ENCODE data around the gene ANKRD12.
A peak's percentile ranks its signal among the peaks of the same experiment; 100 is the strongest.

Gene ANKRD12

GRCh38 chr18:9123520-9123919 lies 13.1 kb upstream of the ANKRD12 start:
- peaks cover 37 to 61% of the 10 kb centered on the region in 2 donors for H3K36me3 ChIP-seq (ENCODE audit: control insufficient read depth in 2 of 2, insufficient read depth in 2 of 2, low read length in 2 of 2)
- H3K27me3 ChIP-seq (ENCODE audit: control insufficient read depth in 2 of 2, insufficient read depth in 2 of 2, low read length in 2 of 2) = no peaks in the 10 kb centered on the region
- H3K9me3 ChIP-seq (ENCODE audit: control insufficient read depth in 2 of 2, low read length in 2 of 2) = no peaks in the 10 kb centered on the region
- H3K4me3 ChIP-seq (ENCODE audit: low read length in 2 of 2) = no peak overlapping the region
- no peak overlapping the region for H3K27ac ChIP-seq (ENCODE audit: low read depth in 2 of 2, low read length in 2 of 2)
- H3K9ac ChIP-seq (ENCODE audit: low read depth in 1 of 2, low read length in 2 of 2) = no peak overlapping the region
- H3K4me1 ChIP-seq (ENCODE audit: control insufficient read depth in 2 of 2, insufficient read depth in 2 of 2, low read length in 2 of 2) = peaks cover 0 to under 1% of the 10 kb centered on the region in 2 donors

- Histone ChIP-seq H3K27me3 (ENCODE audit: control insufficient read depth in 2 of 2, insufficient read depth in 2 of 2, low read length in 2 of 2) (no peaks in the 10 kb centered on the region), H3K36me3 (ENCODE audit: control insufficient read depth in 2 of 2, insufficient read depth in 2 of 2, low read length in 2 of 2) (peaks cover 43 to 67% of the 10 kb centered on the region in 2 donors), H3K9me3 (ENCODE audit: control insufficient read depth in 2 of 2, low read length in 2 of 2) (no peaks in the 10 kb centered on the region), H3K27ac (ENCODE audit: low read depth in 2 of 2, low read length in 2 of 2) (no peak overlapping the region), H3K4me1 (ENCODE audit: control insufficient read depth in 2 of 2, insufficient read depth in 2 of 2, low read length in 2 of 2) (no peaks in the 10 kb centered on the region), H3K4me3 (ENCODE audit: low read length in 2 of 2) (no peak overlapping the region), H3K9ac (ENCODE audit: low read depth in 1 of 2, low read length in 2 of 2) (no peak overlapping the region)
These were observed 11.8 kb upstream of the ANKRD12 start for GRCh38 chr18:9124824-9125223.

- Histone ChIP-seq H3K27ac (ENCODE audit: low read depth in 2 of 2, low read length in 2 of 2) (no peak overlapping the region), H3K4me3 (ENCODE audit: low read length in 2 of 2) (no peak overlapping the region), H3K36me3 (ENCODE audit: control insufficient read depth in 2 of 2, insufficient read depth in 2 of 2, low read length in 2 of 2) (peaks cover 43 to 58% of the 10 kb centered on the region in 2 donors), H3K9me3 (ENCODE audit: control insufficient read depth in 2 of 2, low read length in 2 of 2) (no peaks in the 10 kb centered on the region), H3K4me1 (ENCODE audit: control insufficient read depth in 2 of 2, insufficient read depth in 2 of 2, low read length in 2 of 2) (no peaks in the 10 kb centered on the region), H3K27me3 (ENCODE audit: control insufficient read depth in 2 of 2, insufficient read depth in 2 of 2, low read length in 2 of 2) (no peaks in the 10 kb centered on the region), H3K9ac (ENCODE audit: low read depth in 1 of 2, low read length in 2 of 2) (no peak overlapping the region)
These were observed 10.2 kb upstream of the ANKRD12 start for GRCh38 chr18:9126337-9126736.

- Histone ChIP-seq H3K27ac (ENCODE audit: low read depth in 2 of 2, low read length in 2 of 2) (no peak overlapping the region), H3K9ac (ENCODE audit: low read depth in 1 of 2, low read length in 2 of 2) (no peak overlapping the region), H3K4me3 (ENCODE audit: low read length in 2 of 2) (no peak overlapping the region), H3K9me3 (ENCODE audit: control insufficient read depth in 2 of 2, low read length in 2 of 2) (no peaks in the 10 kb centered on the region), H3K36me3 (ENCODE audit: control insufficient read depth in 2 of 2, insufficient read depth in 2 of 2, low read length in 2 of 2) (peaks cover 44 to 54% of the 10 kb centered on the region in 2 donors), H3K27me3 (ENCODE audit: control insufficient read depth in 2 of 2, insufficient read depth in 2 of 2, low read length in 2 of 2) (no peaks in the 10 kb centered on the region), H3K4me1 (ENCODE audit: control insufficient read depth in 2 of 2, insufficient read depth in 2 of 2, low read length in 2 of 2) (peaks cover 9 to 13% of the 10 kb centered on the region in 2 donors)
These were observed 6.4 kb upstream of the ANKRD12 start for GRCh38 chr18:9130195-9130594.

GRCh38 chr18:9130806-9131205 lies 5.8 kb upstream of the ANKRD12 start:
- Histone ChIP-seq H3K4me3 (ENCODE audit: low read length in 2 of 2) (no peak overlapping the region), H3K4me1 (ENCODE audit: control insufficient read depth in 2 of 2, insufficient read depth in 2 of 2, low read length in 2 of 2) (peaks cover 15 to 19% of the 10 kb centered on the region in 2 donors), H3K36me3 (ENCODE audit: control insufficient read depth in 2 of 2, insufficient read depth in 2 of 2, low read length in 2 of 2) (peaks cover 40 to 51% of the 10 kb centered on the region in 2 donors), H3K9me3 (ENCODE audit: control insufficient read depth in 2 of 2, low read length in 2 of 2) (no peaks in the 10 kb centered on the region), H3K27me3 (ENCODE audit: control insufficient read depth in 2 of 2, insufficient read depth in 2 of 2, low read length in 2 of 2) (no peaks in the 10 kb centered on the region), H3K9ac (ENCODE audit: low read depth in 1 of 2, low read length in 2 of 2) (no peak overlapping the region), H3K27ac (ENCODE audit: low read depth in 2 of 2, low read length in 2 of 2) (no peak overlapping the region)

GRCh38 chr18:9132628-9133027 lies 4.0 kb upstream of the ANKRD12 start:
- H3K4me1 ChIP-seq (ENCODE audit: control insufficient read depth in 2 of 2, insufficient read depth in 2 of 2, low read length in 2 of 2) = peaks cover 17 to 20% of the 10 kb centered on the region in 2 donors
- no peak overlapping the region for H3K27ac ChIP-seq (ENCODE audit: low read depth in 2 of 2, low read length in 2 of 2)
- no peaks in the 10 kb centered on the region for H3K9me3 ChIP-seq (ENCODE audit: control insufficient read depth in 2 of 2, low read length in 2 of 2)
- H3K9ac ChIP-seq (ENCODE audit: low read depth in 1 of 2, low read length in 2 of 2) = no peak overlapping the region
- H3K4me3 ChIP-seq (ENCODE audit: low read length in 2 of 2) = no peak overlapping the region
- H3K36me3 ChIP-seq (ENCODE audit: control insufficient read depth in 2 of 2, insufficient read depth in 2 of 2, low read length in 2 of 2) = peaks cover 25 to 37% of the 10 kb centered on the region in 2 donors
- no peaks in the 10 kb centered on the region for H3K27me3 ChIP-seq (ENCODE audit: control insufficient read depth in 2 of 2, insufficient read depth in 2 of 2, low read length in 2 of 2)

- H3K36me3 ChIP-seq (ENCODE audit: control insufficient read depth in 2 of 2, insufficient read depth in 2 of 2, low read length in 2 of 2) = peaks cover 19 to 33% of the 10 kb centered on the region in 2 donors
- H3K27ac ChIP-seq (ENCODE audit: low read depth in 2 of 2, low read length in 2 of 2) = no peak overlapping the region
- no peak overlapping the region for H3K4me3 ChIP-seq (ENCODE audit: low read length in 2 of 2)
- H3K9me3 ChIP-seq (ENCODE audit: control insufficient read depth in 2 of 2, low read length in 2 of 2) = no peaks in the 10 kb centered on the region
- H3K4me1 ChIP-seq (ENCODE audit: control insufficient read depth in 2 of 2, insufficient read depth in 2 of 2, low read length in 2 of 2) = peaks cover 17 to 22% of the 10 kb centered on the region in 2 donors
- no peak overlapping the region for H3K9ac ChIP-seq (ENCODE audit: low read depth in 1 of 2, low read length in 2 of 2)
- H3K27me3 ChIP-seq (ENCODE audit: control insufficient read depth in 2 of 2, insufficient read depth in 2 of 2, low read length in 2 of 2) = no peaks in the 10 kb centered on the region
These were observed 3.4 kb upstream of the ANKRD12 start for GRCh38 chr18:9133225-9133624.

GRCh38 chr18:9135081-9135911 lies 1.3 kb upstream of the ANKRD12 start:
- Histone ChIP-seq H3K9ac (ENCODE audit: low read depth in 1 of 2, low read length in 2 of 2) (peak overlapping the region; percentile 88 to 90), H3K27ac (ENCODE audit: low read depth in 2 of 2, low read length in 2 of 2) (peak overlapping the region; percentile 98 to 100), H3K27me3 (ENCODE audit: control insufficient read depth in 2 of 2, insufficient read depth in 2 of 2, low read length in 2 of 2) (no peaks in the 10 kb centered on the region), H3K4me3 (ENCODE audit: low read length in 2 of 2) (peak overlapping the region; percentile 86 to 88), H3K9me3 (ENCODE audit: control insufficient read depth in 2 of 2, low read length in 2 of 2) (no peaks in the 10 kb centered on the region), H3K36me3 (ENCODE audit: control insufficient read depth in 2 of 2, insufficient read depth in 2 of 2, low read length in 2 of 2) (peaks cover 6 to 22% of the 10 kb centered on the region in 2 donors), H3K4me1 (ENCODE audit: control insufficient read depth in 2 of 2, insufficient read depth in 2 of 2, low read length in 2 of 2) (peaks cover 25 to 41% of the 10 kb centered on the region in 2 donors)

- Histone ChIP-seq H3K9ac (ENCODE audit: low read depth in 1 of 2, low read length in 2 of 2) (peak overlapping the region; percentile 88 to 90), H3K27ac (ENCODE audit: low read depth in 2 of 2, low read length in 2 of 2) (peak overlapping the region; percentile 98 to 100), H3K27me3 (ENCODE audit: control insufficient read depth in 2 of 2, insufficient read depth in 2 of 2, low read length in 2 of 2) (no peaks in the 10 kb centered on the region), H3K4me1 (ENCODE audit: control insufficient read depth in 2 of 2, insufficient read depth in 2 of 2, low read length in 2 of 2) (peaks cover 25 to 41% of the 10 kb centered on the region in 2 donors), H3K36me3 (ENCODE audit: control insufficient read depth in 2 of 2, insufficient read depth in 2 of 2, low read length in 2 of 2) (peaks cover 6 to 22% of the 10 kb centered on the region in 2 donors), H3K4me3 (ENCODE audit: low read length in 2 of 2) (peak overlapping the region; percentile 86 to 88), H3K9me3 (ENCODE audit: control insufficient read depth in 2 of 2, low read length in 2 of 2) (no peaks in the 10 kb centered on the region)
These were observed 668 bp upstream of the ANKRD12 start for GRCh38 chr18:9135912-9136314.

- Histone ChIP-seq H3K27me3 (ENCODE audit: control insufficient read depth in 2 of 2, insufficient read depth in 2 of 2, low read length in 2 of 2) (no peaks in the 10 kb centered on the region), H3K9me3 (ENCODE audit: control insufficient read depth in 2 of 2, low read length in 2 of 2) (no peaks in the 10 kb centered on the region), H3K27ac (ENCODE audit: low read depth in 2 of 2, low read length in 2 of 2) (peak overlapping the region; percentile 98 to 100), H3K36me3 (ENCODE audit: control insufficient read depth in 2 of 2, insufficient read depth in 2 of 2, low read length in 2 of 2) (peaks cover 6 to 13% of the 10 kb centered on the region in 2 donors), H3K4me1 (ENCODE audit: control insufficient read depth in 2 of 2, insufficient read depth in 2 of 2, low read length in 2 of 2) (peaks cover 25 to 47% of the 10 kb centered on the region in 2 donors), H3K9ac (ENCODE audit: low read depth in 1 of 2, low read length in 2 of 2) (peak overlapping the region; percentile 91 to 98), H3K4me3 (ENCODE audit: low read length in 2 of 2) (peak overlapping the region; percentile 91 to 92)
These were observed 836 bp downstream of the ANKRD12 start for GRCh38 chr18:9137168-9138066.

All from mucosa of rectum (tissue), 2 donors.